GM12878 (cell line): ENCODE results near the gene FMNL3. TPM values are rescaled to one million over a fixed set of nuclear protein-coding genes. Genes with fewer than 3 reads are reported as not detected.

Source experiments
- ATAC-seq: fragments of 200-7000 bp; cut with Tn5 transposase; 3 replicates; pipeline ENCODE4 v1.9.1; 2020; ENCODE audit warnings: mild to moderate bottlenecking, moderate library complexity
- BruUV-seq: library from RNA; stranded (reverse); fragments of 400-500 nt; replicated peaks from 2 replicates; lab custom pipeline; 2021; lab: Mats Ljungman, UMichigan
- CTCF ChIA-PET: fragments of 300-600 bp; sonication (Branson Sonifier 250); formaldehyde crosslinking; extraction: SDS; loops from one replicate; lab custom pipeline; 2021; ENCODE audit warnings: inconsistent platforms; lab: Yijun Ruan, JAX
- POLR2A ChIA-PET: fragments of 350-600 bp; formaldehyde crosslinking; extraction: SDS; loops from one replicate; lab custom pipeline; 2021; ENCODE audit warnings: inconsistent platforms; lab: Charles Lee
- RAD21 ChIA-PET: fragments of 300-600 bp; sonication (Branson Sonifier 250); formaldehyde crosslinking; loops from one replicate; lab custom pipeline; 2023; ENCODE audit warnings: antibody characterized with exemption; ENCODE audit not compliant: unreplicated experiment; lab: Charles Lee
- SMC1A ChIA-PET: fragments of 300-600 bp; sonication (Branson Sonifier 250); formaldehyde crosslinking; loops from one replicate; lab custom pipeline; 2023; ENCODE audit not compliant: unreplicated experiment, uncharacterized antibody; lab: Charles Lee
- DNase-seq: peaks from one replicate; pipeline ENCODE4 v3.0.0-alpha.2; 2011; ENCODE audit warnings: low read depth, low spot score
- FAIRE-seq: peaks from 3 replicates; lab custom pipeline; 2011; peaks lifted over from hg19 to GRCh38; lab: Jason Lieb, UNC
- H2AFZ ChIP-seq: 2 replicates; pipeline ENCODE4 v1.6.0; 2011; ENCODE audit warnings: low read depth, low read length, control low read depth; ENCODE audit not compliant: control insufficient read depth
- H3K27ac ChIP-seq: 2 replicates; pipeline ENCODE4 v1.5.1; 2011; ENCODE audit warnings: control low read depth; ENCODE audit not compliant: control insufficient read depth, insufficient read depth
- H3K27me3 ChIP-seq, 2 experiments: replicated peaks in 1 of 2; 2 replicates each; pipeline versions ENCODE4 v1.6.0 to v1.6.1; 2011; ENCODE audit warnings: low read length in 1 of 2; ENCODE audit not compliant: control insufficient read depth in 2 of 2, insufficient read depth in 2 of 2
- H3K36me3 ChIP-seq, 2 experiments: 2 replicates each; pipeline ENCODE4 v1.5.1; 2011; ENCODE audit warnings: low read length in 1 of 2; ENCODE audit not compliant: control insufficient read depth in 2 of 2, insufficient read depth in 2 of 2
- H3K4me1 ChIP-seq: 2 replicates; pipeline ENCODE4 v1.6.1; 2011; ENCODE audit warnings: mild to moderate bottlenecking, low read length, moderate library complexity, mixed read lengths; ENCODE audit not compliant: control insufficient read depth, insufficient read depth
- H3K4me2 ChIP-seq: 2 replicates; pipeline ENCODE4 v1.6.0; 2011; ENCODE audit warnings: control low read depth; ENCODE audit not compliant: control insufficient read depth, insufficient read depth
- H3K4me3 ChIP-seq: fragments of 200-600 bp; sonication (generic); 2 replicates; pipeline ENCODE4 v1.5.1; 2016
- H3K79me2 ChIP-seq: 2 replicates; pipeline ENCODE4 v1.6.0; 2011; ENCODE audit warnings: low read length; ENCODE audit not compliant: control insufficient read depth, insufficient read depth
- H3K9ac ChIP-seq: 2 replicates; pipeline ENCODE4 v1.8.0; 2011; ENCODE audit warnings: low read length, control low read depth, mixed read lengths; ENCODE audit not compliant: control insufficient read depth, insufficient read depth
- H3K9me3 ChIP-seq: replicated peaks from 3 replicates; pipeline ENCODE4 v1.5.1; 2011; ENCODE audit warnings: mild to moderate bottlenecking, low read length; ENCODE audit not compliant: control insufficient read depth, insufficient read depth
- H4K20me1 ChIP-seq: 2 replicates; pipeline ENCODE4 v1.6.0; 2011; ENCODE audit not compliant: control insufficient read depth, insufficient read depth
- IKZF2 ChIP-seq, 2 experiments: fragments of 450-650 bp; IDR thresholded peaks; 2 replicates each; pipeline ENCODE4 v1.6.1; 2017; ENCODE audit warnings: mild to moderate bottlenecking in 2 of 2, moderate library complexity in 2 of 2
- JUNB ChIP-seq: IDR thresholded peaks from 2 replicates; pipeline ENCODE4 v1.6.1; 2016; ENCODE audit warnings: antibody characterized with exemption, mild to moderate bottlenecking
- MYC ChIP-seq: IDR thresholded peaks from 2 replicates; pipeline ENCODE4 v1.6.1; 2011; ENCODE audit warnings: mild to moderate bottlenecking, low read length, moderate library complexity, inconsistent platforms; ENCODE audit not compliant: insufficient read depth, insufficient replicate concordance, insufficient read length, severe bottlenecking
- TCF3 ChIP-seq: IDR thresholded peaks from 2 replicates; pipeline ENCODE4 v1.6.1; 2012; ENCODE audit warnings: low read depth, mild to moderate bottlenecking, low read length, borderline replicate concordance; ENCODE audit not compliant: insufficient read depth
- WRNIP1 ChIP-seq: IDR thresholded peaks from 2 replicates; pipeline ENCODE4 v1.6.1; 2011; ENCODE audit warnings: low read depth, low read length, improper control_type of control experiment, borderline replicate concordance
- WGBS: methylation state at CpG from one replicate; pipeline ENCODE4 v1.1.6; 2016; ENCODE audit warnings: low lambda C conversion rate; ENCODE audit not compliant: insufficient replicate concordance, insufficient coverage; ENCODE audit errors: missing lambda C conversion rate; 5-methylcytosine and 5-hydroxymethylcytosine counted together
- in situ Hi-C: fragments of 300-500 bp; cut with MboI; formaldehyde crosslinking; loops from 9 replicates; pipeline ENCODE4 v1.14.3; 2018; ENCODE audit warnings: mixed read lengths
- intact Hi-C: fragments of 100-400 bp; cut with micrococcal nuclease; formaldehyde crosslinking; loops from one replicate; pipeline ENCODE4 v1.14.2; 2022; ENCODE audit not compliant: unreplicated experiment
- polyA plus RNA-seq, 11 experiments: library from polyadenylated mRNA; depleted of rRNA in 4 of 11; unstranded in 6 of 11; stranded (reverse) in 5 of 11; fragments of >200 nt; fragmentation: Nextera tagmentation in 4 of 11; fragmentation: Illumina TruSeq in 1 of 11; extraction: Ambion mirVana in 4 of 11; extraction: Trizol in 1 of 11; gene quantifications; 1 replicate in 1 of 11; 2 replicates in 10 of 11; pipeline versions ENCODE4 v1.2.1 to v1.2.3, GENCODE V29; 2011 to 2016; ENCODE audit warnings: inconsistent platforms in 2 of 11, missing spikeins in 2 of 11, low read depth in 1 of 11
- total RNA-seq, 4 experiments: library from RNA; depleted of rRNA in 3 of 4; stranded (reverse); fragments of >200 nt in 3 of 4; fragmentation: Illumina TruSeq in 1 of 4; extraction: Trizol in 1 of 4; gene quantifications; 2 replicates each; pipeline versions ENCODE4 v1.2.1 to v1.2.3, GENCODE V29; 2013 to 2021
- TF ChIP-seq, protein P1 (sequence below): IDR thresholded peaks from 2 replicates; pipeline ENCODE4 v1.6.1; 2012; ENCODE audit warnings: low read depth, low read length, improper control_type of control experiment

FMNL3 gene
- total and polyA plus RNA-seq, 10 of the 15 experiments (the other 5 are each of a cell fraction or from before 2014, with no cell fraction given): 3.0 to 64.9 (median 30.9) TPM

DNA sequence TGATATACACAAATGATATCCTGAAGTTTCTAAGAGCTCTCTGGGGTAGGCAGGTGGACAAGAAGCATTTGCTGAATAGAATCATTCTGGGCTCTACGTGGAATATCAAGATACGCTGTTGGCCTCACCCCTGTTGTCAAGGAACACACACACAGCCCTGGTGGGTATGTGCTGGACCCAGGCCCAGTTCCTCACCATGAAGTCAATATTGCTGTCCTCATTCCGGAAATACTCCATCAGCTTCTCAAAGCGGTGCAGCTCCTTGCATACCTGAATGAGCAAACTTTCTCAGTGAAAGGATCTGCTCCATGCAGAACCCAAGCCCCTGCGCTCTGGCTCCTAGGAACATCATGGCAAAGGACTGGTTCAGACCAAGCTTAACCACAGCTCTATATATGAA, 52.5 kb downstream of the FMNL3 start:
- 93% methylated on average over 5 of the region's 5 CpGs for WGBS
- H3K79me2 ChIP-seq: no peaks in the 10 kb centered on the region
- DNase-seq (no peak), FAIRE-seq (no peak), ATAC-seq (no peak)
- intact Hi-C loops (no loop called here), in situ Hi-C loops (no loop called here)
- ChIA-PET POLR2A (interaction anchor here (1.1 to 3.7 kb wide), 5 partner anchors 8 to 54 kb away, joined by 3 to 15 read pairs (median 4); no protein-coding TSS in a partner anchor), CTCF (interaction anchor here (0.7 to 2.6 kb wide), 13 partner anchors 8 to 296 kb away, joined by 3 to 16 read pairs (median 3); no protein-coding TSS in a partner anchor), SMC1A (interaction anchor here (0.9 to 2.3 kb wide), 8 partner anchors 9 to 56 kb away, joined by 3 to 8 read pairs (median 5); no protein-coding TSS in a partner anchor), RAD21 (interaction anchor here (1.0 kb wide), 1 partner anchor 10 kb away, joined by 5 read pairs; no protein-coding TSS in a partner anchor)
- H3K9ac ChIP-seq: no peak overlapping the region
- no peak overlapping the region for H2AFZ ChIP-seq
- no peaks in the 10 kb centered on the region for H3K4me1 ChIP-seq
- peaks cover 40 to 57% of the 10 kb centered on the region in 2 experiments for H3K36me3 ChIP-seq
- H3K4me3 ChIP-seq: no peak overlapping the region
- H4K20me1 ChIP-seq: no peaks in the 10 kb centered on the region; the same call in 1 of the 2 replicates
- H3K27ac ChIP-seq: no peak overlapping the region
- no peaks in the 10 kb centered on the region for H3K9me3 ChIP-seq
- no TSS peak for BruUV-seq
- no peak overlapping the region for H3K4me2 ChIP-seq
- no peaks in the 10 kb centered on the region for H3K27me3 ChIP-seq
- TF ChIP-seq JUNB: no peak
- TF ChIP-seq WRNIP1: no peak
- TF ChIP-seq, protein P1, sequence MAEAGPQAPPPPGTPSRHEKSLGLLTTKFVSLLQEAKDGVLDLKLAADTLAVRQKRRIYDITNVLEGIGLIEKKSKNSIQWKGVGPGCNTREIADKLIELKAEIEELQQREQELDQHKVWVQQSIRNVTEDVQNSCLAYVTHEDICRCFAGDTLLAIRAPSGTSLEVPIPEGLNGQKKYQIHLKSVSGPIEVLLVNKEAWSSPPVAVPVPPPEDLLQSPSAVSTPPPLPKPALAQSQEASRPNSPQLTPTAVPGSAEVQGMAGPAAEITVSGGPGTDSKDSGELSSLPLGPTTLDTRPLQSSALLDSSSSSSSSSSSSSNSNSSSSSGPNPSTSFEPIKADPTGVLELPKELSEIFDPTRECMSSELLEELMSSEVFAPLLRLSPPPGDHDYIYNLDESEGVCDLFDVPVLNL: no peak
- TF ChIP-seq IKZF2 (IDR thresholded peaks at IDR 0.05): no peak
- no peak for TF ChIP-seq MYC
- TF ChIP-seq TCF3: no peak
